Measurements from ENCODE around the gene FKBP4. TPM values are rescaled to one million over a fixed set of nuclear protein-coding genes. Genes with fewer than 3 reads are reported as not detected.

The FKBP4 gene
- total RNA-seq, 1 donor, result 51.8 TPM

GRCh38 chr12:2812290-2813213 is 17.8 kb downstream of the FKBP4 start, which contains the start of gene ITFG2:
ITFG2 (plus strand) TSS chr12:2812668; CDS start chr12:2812761, 93 bp downstream.
- H3K4me3 ChIP-seq (ENCODE audit: low read depth, low read length), result peak within 1 kb of the TSS; percentile 86
- DNase-seq (ENCODE audit: low read depth), result peak; percentile 99
- no peak for TF ChIP-seq CTCF (IDR thresholded peaks at IDR 0.05; ENCODE audit: insufficient read depth, low read depth, low read length)

- H3K4me3 ChIP-seq (ENCODE audit: low read depth, low read length), result peak overlapping the region; percentile 86
- DNase-seq (ENCODE audit: low read depth), result peak; percentile 79
- TF ChIP-seq CTCF (IDR thresholded peaks at IDR 0.05; ENCODE audit: insufficient read depth, low read depth, low read length), result peak; percentile 85
These were observed 18.7 kb downstream of the FKBP4 start for GRCh38 chr12:2813214-2814185.

GRCh38 chr12:2819810-2820209 is 25.0 kb downstream of the FKBP4 start:
- TF ChIP-seq CTCF (IDR thresholded peaks at IDR 0.05; ENCODE audit: insufficient read depth, low read depth, low read length), result no peak
- DNase-seq (ENCODE audit: low read depth), result no peak
- no peak overlapping the region for H3K4me3 ChIP-seq (ENCODE audit: low read depth, low read length)

DNA sequence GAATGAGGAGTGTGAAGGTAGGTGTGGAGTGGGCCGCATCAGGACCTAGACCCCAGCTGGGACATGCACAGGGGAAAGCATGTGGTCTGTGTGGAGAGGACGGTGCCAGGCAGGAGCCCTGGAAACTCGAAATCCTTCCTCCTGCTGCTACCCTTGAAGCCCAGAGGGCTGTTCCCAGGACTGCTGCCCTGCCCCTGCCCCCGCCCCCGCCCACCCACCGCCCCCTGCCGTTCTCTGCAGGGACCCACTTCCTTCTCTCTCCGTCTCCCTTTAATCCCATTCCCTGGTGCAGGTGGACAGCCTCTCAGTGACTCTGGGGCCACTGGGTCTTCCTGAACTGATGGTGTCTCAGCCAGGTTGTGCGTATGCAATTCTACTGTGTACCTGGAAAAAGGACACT is 25.7 kb downstream of the FKBP4 start:
- TF ChIP-seq CTCF (IDR thresholded peaks at IDR 0.05; ENCODE audit: insufficient read depth, low read depth, low read length), result no peak
- H3K4me3 ChIP-seq (ENCODE audit: low read depth, low read length), result no peak overlapping the region
- DNase-seq (ENCODE audit: low read depth), result no peak

DNA sequence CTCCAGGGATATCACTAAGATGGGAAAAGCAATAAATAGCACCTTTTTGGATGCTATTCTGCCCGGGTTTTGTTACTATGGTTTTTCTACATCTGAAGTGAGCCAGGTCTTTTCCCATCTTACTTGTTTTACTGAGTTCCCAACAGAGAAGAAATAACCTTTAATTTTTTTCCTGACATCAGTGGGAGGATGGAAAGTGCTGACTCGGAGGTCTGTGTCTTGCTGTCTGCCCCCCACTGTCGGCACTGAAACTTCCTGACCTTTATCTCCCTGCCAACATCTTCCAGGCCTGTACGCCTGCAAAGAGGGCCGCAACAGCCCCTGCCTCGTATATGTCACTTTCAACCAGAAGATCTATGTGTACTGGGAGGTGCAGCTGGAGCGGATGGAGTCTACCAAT is 28.7 kb downstream of the FKBP4 start:
- TF ChIP-seq CTCF (IDR thresholded peaks at IDR 0.05; ENCODE audit: insufficient read depth, low read depth, low read length), result no peak
- no peak overlapping the region for H3K4me3 ChIP-seq (ENCODE audit: low read depth, low read length)
- DNase-seq (ENCODE audit: low read depth), result no peak

DNA sequence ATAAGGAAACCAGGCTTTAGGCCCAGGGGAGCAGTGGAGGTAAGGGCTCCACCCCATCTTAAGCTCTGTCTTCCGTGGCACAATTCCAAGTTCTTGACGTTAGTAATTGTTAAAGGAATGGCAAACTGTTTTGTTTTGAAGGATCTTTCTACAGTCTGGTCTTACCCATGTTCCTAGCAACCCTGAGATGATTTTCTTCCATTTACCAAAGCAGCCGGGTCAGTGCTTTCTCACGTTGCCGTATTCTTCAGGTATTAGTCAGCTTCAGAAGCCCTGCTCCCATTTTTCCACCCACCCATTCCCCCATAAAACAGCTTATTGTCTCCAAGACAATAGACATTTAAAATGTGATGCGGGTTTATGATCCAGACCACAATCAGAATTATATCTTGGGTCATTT is 29.8 kb downstream of the FKBP4 start:
- no peak for DNase-seq (ENCODE audit: low read depth)
- no peak overlapping the region for H3K4me3 ChIP-seq (ENCODE audit: low read depth, low read length)

More for the DNA sequence above, 29.8 kb downstream of the FKBP4 start:
- no peak for TF ChIP-seq CTCF (IDR thresholded peaks at IDR 0.05; ENCODE audit: insufficient read depth, low read depth, low read length)

Data from fibroblast of villous mesenchyme (primary cell).